Stimulated activated CD4-positive, alpha-beta T cell treated with anti-CD3 and anti-CD28 coated beads, Interleukin-4, amount 100 ng/mL, for 1 hour (primary cell): ENCODE measurements around the gene KIAA1549.

Experiments used
- DNase-seq: peaks from one replicate; pipeline ENCODE4 v3.0.0-alpha.2; 2020

The KIAA1549 gene

GRCh38 chr7:138903186-138903820, 77.9 kb downstream of the KIAA1549 start:
- peak; percentile 48 for DNase-seq

GRCh38 chr7:138902161-138902560, 79.0 kb downstream of the KIAA1549 start:
- no peak for DNase-seq

GRCh38 chr7:138900035-138900828, 81.0 kb downstream of the KIAA1549 start:
- no peak for DNase-seq

GRCh38 chr7:138898802-138899201, 82.4 kb downstream of the KIAA1549 start:
- no peak for DNase-seq

- DNase-seq, result no peak
Observed at GRCh38 chr7:138898255-138898654, 82.9 kb downstream of the KIAA1549 start.

- DNase-seq, result no peak
Observed at GRCh38 chr7:138895679-138896078, 85.5 kb downstream of the KIAA1549 start.

- no peak for DNase-seq
Observed at GRCh38 chr7:138893258-138893657, 87.9 kb downstream of the KIAA1549 start.

- DNase-seq, result no peak
Observed at GRCh38 chr7:138892812-138893211, 88.4 kb downstream of the KIAA1549 start.

GRCh38 chr7:138892006-138892630, 89.1 kb downstream of the KIAA1549 start:
- DNase-seq, result no peak

- no peak for DNase-seq
Observed at GRCh38 chr7:138891446-138891810, 89.8 kb downstream of the KIAA1549 start.

GRCh38 chr7:138890499-138891445, 90.4 kb downstream of the KIAA1549 start:
- DNase-seq, result no peak

GRCh38 chr7:138889582-138890498, 91.3 kb downstream of the KIAA1549 start:
- DNase-seq, result no peak

GRCh38 chr7:138887872-138888656, 93.1 kb downstream of the KIAA1549 start:
- DNase-seq, result no peak

- no peak for DNase-seq
Observed at GRCh38 chr7:138887085-138887710, 94.0 kb downstream of the KIAA1549 start.

- DNase-seq, result no peak
Observed at GRCh38 chr7:138886501-138886917, 94.7 kb downstream of the KIAA1549 start.

GRCh38 chr7:138885383-138886147, 95.6 kb downstream of the KIAA1549 start:
- no peak for DNase-seq

- DNase-seq, result no peak
Observed at GRCh38 chr7:138882249-138882648, 98.9 kb downstream of the KIAA1549 start.

- no peak for DNase-seq
Observed at GRCh38 chr7:138881579-138882188, 99.5 kb downstream of the KIAA1549 start.
